HepG2 (cell line): ENCODE measurements around the gene HK2. TPM values are rescaled to one million over a fixed set of nuclear protein-coding genes. Genes with fewer than 3 reads are reported as not detected.

ENCODE experiments used
- HOXD1 ChIP-seq: sonication (generic); formaldehyde crosslinking; IDR thresholded peaks from 2 replicates; pipeline ENCODE4 v1.5.0; 2020; ENCODE audit warnings: missing genetic modification reagents
- MIER2 ChIP-seq: IDR thresholded peaks from 2 replicates; pipeline ENCODE4 v1.6.1; 2016; ENCODE audit warnings: missing biosample characterization, missing genetic modification reagents
- SATB2 ChIP-seq: sonication (generic); formaldehyde crosslinking; IDR thresholded peaks from 2 replicates; pipeline ENCODE4 v1.5.0; 2020; ENCODE audit warnings: missing genetic modification reagents
- THAP11 ChIP-seq: IDR thresholded peaks from 2 replicates; pipeline ENCODE4 v1.6.1; 2016; ENCODE audit warnings: missing biosample characterization, missing genetic modification reagents
- TMF1 ChIP-seq: sonication (generic); formaldehyde crosslinking; IDR thresholded peaks from 2 replicates; pipeline ENCODE4 v1.8.1; 2022; ENCODE audit warnings: low read depth, missing genetic modification reagents
- TOE1 ChIP-seq: sonication (generic); formaldehyde crosslinking; IDR thresholded peaks from 2 replicates; pipeline ENCODE4 v1.4.0; 2020; ENCODE audit warnings: mild to moderate bottlenecking, missing genetic modification reagents
- ZNF101 ChIP-seq: sonication (generic); formaldehyde crosslinking; IDR thresholded peaks from 2 replicates; pipeline ENCODE4 v1.4.0; 2020; ENCODE audit warnings: mild to moderate bottlenecking, low read depth, missing genetic modification reagents, borderline replicate concordance
- ZNF225 ChIP-seq: sonication (generic); formaldehyde crosslinking; IDR thresholded peaks from 2 replicates; pipeline ENCODE4 v1.4.0; 2020; ENCODE audit warnings: mild to moderate bottlenecking, missing genetic modification reagents
- ZNF24 ChIP-seq: fragments of 450-650 bp; IDR thresholded peaks from 2 replicates; pipeline ENCODE4 v1.6.1; 2017; ENCODE audit warnings: antibody characterized with exemption, mild to moderate bottlenecking
- ZNF441 ChIP-seq: sonication (generic); formaldehyde crosslinking; IDR thresholded peaks from 2 replicates; pipeline ENCODE4 v1.7.0; 2021; ENCODE audit warnings: missing genetic modification reagents, borderline replicate concordance
- ZNF557 ChIP-seq: sonication (generic); formaldehyde crosslinking; IDR thresholded peaks from 2 replicates; pipeline ENCODE4 v1.4.0; 2020; ENCODE audit warnings: missing genetic modification reagents
- ZNF563 ChIP-seq: sonication (generic); formaldehyde crosslinking; IDR thresholded peaks from 2 replicates; pipeline ENCODE4 v1.8.0; 2022; ENCODE audit warnings: mild to moderate bottlenecking, moderate library complexity, missing genetic modification reagents
- ZNF629 ChIP-seq: sonication (generic); formaldehyde crosslinking; conservative IDR thresholded peaks from 2 replicates; pipeline ENCODE4 v1.5.0; 2020; ENCODE audit warnings: missing genetic modification reagents
- ZNF7 ChIP-seq: IDR thresholded peaks from 2 replicates; pipeline ENCODE4 v1.6.1; 2016; ENCODE audit warnings: missing biosample characterization, missing genetic modification reagents
- polyA plus RNA-seq, 8 experiments: library from polyadenylated mRNA; depleted of rRNA in 3 of 8; stranded (reverse) in 7 of 8; unstranded in 1 of 8; fragments of >200 nt; fragmentation: Illumina TruSeq in 4 of 8; extraction: Trizol in 4 of 8; gene quantifications; 2 replicates each; pipeline versions ENCODE4 v1.2.1 to v1.2.3, GENCODE V29; 2011 to 2016; ENCODE audit warnings: low read depth in 4 of 8, missing spikeins in 1 of 8, mixed read lengths in 1 of 8; ENCODE audit not compliant: insufficient read depth in 1 of 8
- total RNA-seq, 5 experiments: library from RNA; depleted of rRNA; stranded (reverse); fragments of >200 nt; fragmentation: Illumina TruSeq; extraction: Trizol; gene quantifications; 2 replicates each; pipeline ENCODE4 v1.2.3, GENCODE V29; 2016; ENCODE audit warnings: low read depth in 1 of 5
- TF ChIP-seq, protein P1 (sequence below): fragments of 450-650 bp; IDR thresholded peaks from 2 replicates; pipeline ENCODE4 v1.6.1; 2017
- TF ChIP-seq, protein P2 (sequence below): sonication (generic); formaldehyde crosslinking; IDR thresholded peaks from 2 replicates; pipeline ENCODE4 v1.4.0; 2020; ENCODE audit warnings: missing genetic modification reagents
- TF ChIP-seq, protein P3 (sequence below): sonication (generic); formaldehyde crosslinking; IDR thresholded peaks from 2 replicates; pipeline ENCODE4 v1.4.0; 2020; ENCODE audit warnings: mild to moderate bottlenecking, low read depth, missing genetic modification reagents
- TF ChIP-seq, protein P4 (sequence below): sonication (generic); formaldehyde crosslinking; IDR thresholded peaks from 2 replicates; pipeline ENCODE4 v1.4.0; 2020; ENCODE audit warnings: missing genetic modification reagents, borderline replicate concordance
- TF ChIP-seq, protein P5 (sequence below): sonication (generic); formaldehyde crosslinking; IDR thresholded peaks from 2 replicates; pipeline ENCODE4 v1.5.1; 2020; ENCODE audit warnings: mild to moderate bottlenecking, moderate library complexity, missing genetic modification reagents

HK2 gene
- total and polyA plus RNA-seq, 2 of the 13 experiments (the other 11 are each of a cell fraction or from before 2014, with no cell fraction given), result 13.2 to 101 TPM

DNA sequence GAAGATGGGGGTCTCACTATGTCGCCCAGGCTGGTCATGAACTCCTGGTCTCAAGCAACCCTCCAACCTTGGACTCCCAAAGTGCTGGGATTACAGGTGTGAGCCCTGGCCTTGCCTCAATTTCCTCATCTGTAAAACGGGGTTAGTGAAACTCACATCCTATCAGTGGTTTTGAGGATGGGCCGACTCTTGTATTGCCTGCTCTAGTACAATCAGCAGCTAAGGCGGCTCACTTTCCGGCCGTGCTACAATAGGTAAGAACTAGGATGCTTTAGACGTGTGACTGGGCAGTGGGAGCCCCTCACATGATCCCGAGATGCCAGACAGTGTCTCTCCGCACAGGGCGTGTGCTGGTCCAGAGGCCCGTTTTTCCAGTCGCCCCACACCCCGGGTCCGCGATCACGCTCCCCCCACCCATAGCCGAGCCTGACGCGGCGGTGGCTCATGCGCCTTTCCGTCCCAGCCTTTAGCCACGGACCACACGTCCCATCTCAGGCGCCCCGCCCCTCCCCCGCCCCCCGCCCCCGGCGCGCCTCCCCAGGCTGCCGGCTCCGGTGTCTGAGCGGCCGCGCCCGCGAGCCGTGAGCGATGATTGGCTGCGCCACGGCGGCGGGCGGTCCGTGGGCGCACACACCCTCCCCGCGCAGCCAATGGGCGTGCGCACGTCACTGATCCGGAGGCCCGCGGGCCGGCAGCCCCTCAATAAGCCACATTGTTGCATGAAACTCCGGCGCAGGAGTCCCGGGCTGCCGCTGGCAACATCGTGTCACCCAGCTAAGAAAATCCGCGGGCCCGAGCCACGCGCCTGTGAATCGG is at the start of gene HK2 (continued):
- TF ChIP-seq HOXD1 (CRISPR knock-in tag), result no peak
- TF ChIP-seq ZNF24, result no peak
- TF ChIP-seq THAP11 (CRISPR knock-in tag), result peak; percentile 47
- TF ChIP-seq SATB2 (CRISPR knock-in tag), result 0 out of 2 replicates have a peak, but pooled peaks have one; percentile 23
- TF ChIP-seq ZNF563 (CRISPR knock-in tag), result peak; percentile 5; the same call in 1 of the 2 replicates
- TF ChIP-seq ZNF7 (CRISPR knock-in tag), result peak; percentile 51; the same call in 1 of the 2 replicates
- TF ChIP-seq ZNF225 (CRISPR knock-in tag), result 0 out of 2 replicates have a peak, but pooled peaks have one; percentile 4
- TF ChIP-seq, protein P1, sequence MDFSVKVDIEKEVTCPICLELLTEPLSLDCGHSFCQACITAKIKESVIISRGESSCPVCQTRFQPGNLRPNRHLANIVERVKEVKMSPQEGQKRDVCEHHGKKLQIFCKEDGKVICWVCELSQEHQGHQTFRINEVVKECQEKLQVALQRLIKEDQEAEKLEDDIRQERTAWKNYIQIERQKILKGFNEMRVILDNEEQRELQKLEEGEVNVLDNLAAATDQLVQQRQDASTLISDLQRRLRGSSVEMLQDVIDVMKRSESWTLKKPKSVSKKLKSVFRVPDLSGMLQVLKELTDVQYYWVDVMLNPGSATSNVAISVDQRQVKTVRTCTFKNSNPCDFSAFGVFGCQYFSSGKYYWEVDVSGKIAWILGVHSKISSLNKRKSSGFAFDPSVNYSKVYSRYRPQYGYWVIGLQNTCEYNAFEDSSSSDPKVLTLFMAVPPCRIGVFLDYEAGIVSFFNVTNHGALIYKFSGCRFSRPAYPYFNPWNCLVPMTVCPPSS, result no peak
- no peak for TF ChIP-seq MIER2
- TF ChIP-seq TMF1, result 0 out of 2 replicates have a peak, but pooled peaks have one; percentile 7
- TF ChIP-seq ZNF101 (CRISPR knock-in tag), result no peak
- 0 out of 2 replicates have a peak, but pooled peaks have one; percentile 45 for TF ChIP-seq ZNF557 (CRISPR knock-in tag)
- TF ChIP-seq, protein P2, sequence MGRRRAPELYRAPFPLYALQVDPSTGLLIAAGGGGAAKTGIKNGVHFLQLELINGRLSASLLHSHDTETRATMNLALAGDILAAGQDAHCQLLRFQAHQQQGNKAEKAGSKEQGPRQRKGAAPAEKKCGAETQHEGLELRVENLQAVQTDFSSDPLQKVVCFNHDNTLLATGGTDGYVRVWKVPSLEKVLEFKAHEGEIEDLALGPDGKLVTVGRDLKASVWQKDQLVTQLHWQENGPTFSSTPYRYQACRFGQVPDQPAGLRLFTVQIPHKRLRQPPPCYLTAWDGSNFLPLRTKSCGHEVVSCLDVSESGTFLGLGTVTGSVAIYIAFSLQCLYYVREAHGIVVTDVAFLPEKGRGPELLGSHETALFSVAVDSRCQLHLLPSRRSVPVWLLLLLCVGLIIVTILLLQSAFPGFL (CRISPR knock-in tag), result no peak
- TF ChIP-seq ZNF441, result 0 out of 2 replicates have a peak, but pooled peaks have one; percentile 32
- TF ChIP-seq TOE1 (CRISPR knock-in tag), result no peak
- peak; percentile 76 for TF ChIP-seq ZNF629 (CRISPR knock-in tag)
- TF ChIP-seq, protein P3, sequence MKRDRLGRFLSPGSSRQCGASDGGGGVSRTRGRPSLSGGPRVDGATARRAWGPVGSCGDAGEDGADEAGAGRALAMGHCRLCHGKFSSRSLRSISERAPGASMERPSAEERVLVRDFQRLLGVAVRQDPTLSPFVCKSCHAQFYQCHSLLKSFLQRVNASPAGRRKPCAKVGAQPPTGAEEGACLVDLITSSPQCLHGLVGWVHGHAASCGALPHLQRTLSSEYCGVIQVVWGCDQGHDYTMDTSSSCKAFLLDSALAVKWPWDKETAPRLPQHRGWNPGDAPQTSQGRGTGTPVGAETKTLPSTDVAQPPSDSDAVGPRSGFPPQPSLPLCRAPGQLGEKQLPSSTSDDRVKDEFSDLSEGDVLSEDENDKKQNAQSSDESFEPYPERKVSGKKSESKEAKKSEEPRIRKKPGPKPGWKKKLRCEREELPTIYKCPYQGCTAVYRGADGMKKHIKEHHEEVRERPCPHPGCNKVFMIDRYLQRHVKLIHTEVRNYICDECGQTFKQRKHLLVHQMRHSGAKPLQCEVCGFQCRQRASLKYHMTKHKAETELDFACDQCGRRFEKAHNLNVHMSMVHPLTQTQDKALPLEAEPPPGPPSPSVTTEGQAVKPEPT (CRISPR knock-in tag), result peak; percentile 61; the same call in 1 of the 2 replicates
- TF ChIP-seq, protein P4, sequence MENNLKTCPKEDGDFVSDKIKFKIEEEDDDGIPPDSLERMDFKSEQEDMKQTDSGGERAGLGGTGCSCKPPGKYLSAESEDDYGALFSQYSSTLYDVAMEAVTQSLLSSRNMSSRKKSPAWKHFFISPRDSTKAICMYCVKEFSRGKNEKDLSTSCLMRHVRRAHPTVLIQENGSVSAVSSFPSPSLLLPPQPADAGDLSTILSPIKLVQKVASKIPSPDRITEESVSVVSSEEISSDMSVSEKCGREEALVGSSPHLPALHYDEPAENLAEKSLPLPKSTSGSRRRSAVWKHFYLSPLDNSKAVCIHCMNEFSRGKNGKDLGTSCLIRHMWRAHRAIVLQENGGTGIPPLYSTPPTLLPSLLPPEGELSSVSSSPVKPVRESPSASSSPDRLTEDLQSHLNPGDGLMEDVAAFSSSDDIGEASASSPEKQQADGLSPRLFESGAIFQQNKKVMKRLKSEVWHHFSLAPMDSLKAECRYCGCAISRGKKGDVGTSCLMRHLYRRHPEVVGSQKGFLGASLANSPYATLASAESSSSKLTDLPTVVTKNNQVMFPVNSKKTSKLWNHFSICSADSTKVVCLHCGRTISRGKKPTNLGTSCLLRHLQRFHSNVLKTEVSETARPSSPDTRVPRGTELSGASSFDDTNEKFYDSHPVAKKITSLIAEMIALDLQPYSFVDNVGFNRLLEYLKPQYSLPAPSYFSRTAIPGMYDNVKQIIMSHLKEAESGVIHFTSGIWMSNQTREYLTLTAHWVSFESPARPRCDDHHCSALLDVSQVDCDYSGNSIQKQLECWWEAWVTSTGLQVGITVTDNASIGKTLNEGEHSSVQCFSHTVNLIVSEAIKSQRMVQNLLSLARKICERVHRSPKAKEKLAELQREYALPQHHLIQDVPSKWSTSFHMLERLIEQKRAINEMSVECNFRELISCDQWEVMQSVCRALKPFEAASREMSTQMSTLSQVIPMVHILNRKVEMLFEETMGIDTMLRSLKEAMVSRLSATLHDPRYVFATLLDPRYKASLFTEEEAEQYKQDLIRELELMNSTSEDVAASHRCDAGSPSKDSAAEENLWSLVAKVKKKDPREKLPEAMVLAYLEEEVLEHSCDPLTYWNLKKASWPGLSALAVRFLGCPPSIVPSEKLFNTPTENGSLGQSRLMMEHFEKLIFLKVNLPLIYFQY (CRISPR knock-in tag), result peak; percentile 64; the same call in 1 of the 2 replicates
- TF ChIP-seq, protein P5, sequence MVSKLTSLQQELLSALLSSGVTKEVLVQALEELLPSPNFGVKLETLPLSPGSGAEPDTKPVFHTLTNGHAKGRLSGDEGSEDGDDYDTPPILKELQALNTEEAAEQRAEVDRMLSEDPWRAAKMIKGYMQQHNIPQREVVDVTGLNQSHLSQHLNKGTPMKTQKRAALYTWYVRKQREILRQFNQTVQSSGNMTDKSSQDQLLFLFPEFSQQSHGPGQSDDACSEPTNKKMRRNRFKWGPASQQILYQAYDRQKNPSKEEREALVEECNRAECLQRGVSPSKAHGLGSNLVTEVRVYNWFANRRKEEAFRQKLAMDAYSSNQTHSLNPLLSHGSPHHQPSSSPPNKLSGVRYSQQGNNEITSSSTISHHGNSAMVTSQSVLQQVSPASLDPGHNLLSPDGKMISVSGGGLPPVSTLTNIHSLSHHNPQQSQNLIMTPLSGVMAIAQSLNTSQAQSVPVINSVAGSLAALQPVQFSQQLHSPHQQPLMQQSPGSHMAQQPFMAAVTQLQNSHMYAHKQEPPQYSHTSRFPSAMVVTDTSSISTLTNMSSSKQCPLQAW, result peak; percentile 29; the same call in 1 of the 2 replicates
